Activated CD4-positive, CD25-positive, alpha-beta regulatory T cell (primary cell): ENCODE measurements around the gene STUM.
"Not testable (repeated sequence)": the region's sequence is repeated elsewhere in the genome, so short reads cannot be mapped to it uniquely, and the experiment has no call there.

ENCODE experiments used
- DNase-seq, 4 experiments: peaks; one replicate each; lab custom pipeline; 2025; lab: John Stamatoyannopoulos, UW

STUM gene

GRCh38 chr1:226604560-226605317, 56.2 kb downstream of the STUM start:
- DNase-seq, result no peak

GRCh38 chr1:226605318-226605950, 56.9 kb downstream of the STUM start:
- no peak for DNase-seq

- no peak for DNase-seq
Observed at GRCh38 chr1:226606311-226607267, 58.0 kb downstream of the STUM start.

- no peak for DNase-seq
Observed at GRCh38 chr1:226607268-226607660, 58.7 kb downstream of the STUM start.

GRCh38 chr1:226607821-226608220, 59.3 kb downstream of the STUM start:
- no peak for DNase-seq

- peak; percentile 28 to 47 (median 37) for DNase-seq
Observed at GRCh38 chr1:226608699-226609505, 60.3 kb downstream of the STUM start.

GRCh38 chr1:226609836-226610455, 61.4 kb downstream of the STUM start:
- DNase-seq, result no peak

- DNase-seq, result no peak
Observed at GRCh38 chr1:226610671-226611070, 62.1 kb downstream of the STUM start.

- DNase-seq, result no peak
Observed at GRCh38 chr1:226611301-226611700, 62.7 kb downstream of the STUM start.

- not testable (repeated sequence) for DNase-seq
Observed at GRCh38 chr1:226611980-226612379, 63.4 kb downstream of the STUM start.

GRCh38 chr1:226615876-226616275, 67.3 kb downstream of the STUM start:
- no peak for DNase-seq

GRCh38 chr1:226616636-226617035, 68.1 kb downstream of the STUM start:
- DNase-seq, result no peak

- DNase-seq, result no peak
Observed at GRCh38 chr1:226617109-226617508, 68.5 kb downstream of the STUM start.

- not testable (repeated sequence) for DNase-seq
Observed at GRCh38 chr1:226617719-226618118, 69.2 kb downstream of the STUM start.

- DNase-seq, result no peak
Observed at GRCh38 chr1:226618380-226618779, 69.8 kb downstream of the STUM start.

GRCh38 chr1:226619031-226619430, 70.5 kb downstream of the STUM start:
- DNase-seq, result no peak

- no peak for DNase-seq
Observed at GRCh38 chr1:226622012-226622411, 73.4 kb downstream of the STUM start.

GRCh38 chr1:226624526-226624925, 76.0 kb downstream of the STUM start:
- DNase-seq, result no peak

GRCh38 chr1:226625326-226625725, 76.8 kb downstream of the STUM start:
- no peak for DNase-seq

GRCh38 chr1:226625832-226626576, 77.4 kb downstream of the STUM start:
- no peak for DNase-seq
